Measurements from ENCODE around the gene FAM193B.
A peak's percentile ranks its signal among the peaks of the same experiment; 100 is the strongest.
"Not testable (repeated sequence)": the region's sequence is repeated elsewhere in the genome, so short reads cannot be mapped to it uniquely, and the experiment has no call there.

FAM193B gene

DNA sequence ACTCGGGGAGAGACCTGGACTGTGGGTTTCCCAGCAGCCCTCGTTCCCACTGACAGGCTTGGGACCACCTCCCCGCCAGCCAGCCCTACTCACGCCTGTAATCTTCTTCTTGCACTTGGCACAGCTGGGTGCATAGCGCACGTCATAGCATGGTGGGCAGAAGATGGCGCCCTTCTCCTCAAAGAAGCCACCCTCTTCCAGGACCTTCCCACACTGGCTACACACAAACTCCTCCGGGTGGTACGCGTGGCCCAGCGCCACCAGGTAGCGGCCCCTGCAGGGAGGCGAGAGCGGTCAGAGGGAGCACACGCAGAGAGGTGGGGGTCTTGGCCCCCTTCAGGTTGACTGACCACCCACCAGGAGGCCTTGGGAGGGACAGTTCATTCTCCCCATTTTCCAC is 66.4 kb downstream of the FAM193B start:
- in situ Hi-C loops (cut with HindIII; ENCODE audit: low pct_ligation_motif_present, low sequenced_read_pairs), result no loop called here
- Histone ChIP-seq H3K36me3 (replicated peaks) (peaks cover 97% of the 10 kb centered on the region), H3K4me3 (ENCODE audit: low read depth, low read length) (no peak overlapping the region), H3K27me3 (replicated peaks) (no peaks in the 10 kb centered on the region), H3K27ac (no peak overlapping the region)
- TF ChIP-seq, protein P1, sequence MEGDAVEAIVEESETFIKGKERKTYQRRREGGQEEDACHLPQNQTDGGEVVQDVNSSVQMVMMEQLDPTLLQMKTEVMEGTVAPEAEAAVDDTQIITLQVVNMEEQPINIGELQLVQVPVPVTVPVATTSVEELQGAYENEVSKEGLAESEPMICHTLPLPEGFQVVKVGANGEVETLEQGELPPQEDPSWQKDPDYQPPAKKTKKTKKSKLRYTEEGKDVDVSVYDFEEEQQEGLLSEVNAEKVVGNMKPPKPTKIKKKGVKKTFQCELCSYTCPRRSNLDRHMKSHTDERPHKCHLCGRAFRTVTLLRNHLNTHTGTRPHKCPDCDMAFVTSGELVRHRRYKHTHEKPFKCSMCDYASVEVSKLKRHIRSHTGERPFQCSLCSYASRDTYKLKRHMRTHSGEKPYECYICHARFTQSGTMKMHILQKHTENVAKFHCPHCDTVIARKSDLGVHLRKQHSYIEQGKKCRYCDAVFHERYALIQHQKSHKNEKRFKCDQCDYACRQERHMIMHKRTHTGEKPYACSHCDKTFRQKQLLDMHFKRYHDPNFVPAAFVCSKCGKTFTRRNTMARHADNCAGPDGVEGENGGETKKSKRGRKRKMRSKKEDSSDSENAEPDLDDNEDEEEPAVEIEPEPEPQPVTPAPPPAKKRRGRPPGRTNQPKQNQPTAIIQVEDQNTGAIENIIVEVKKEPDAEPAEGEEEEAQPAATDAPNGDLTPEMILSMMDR (IDR thresholded peaks at IDR 0.05; ENCODE audit: low read depth, low read length, missing control alignments), result peak; percentile 17
- DNase-seq, result no peak

DNA sequence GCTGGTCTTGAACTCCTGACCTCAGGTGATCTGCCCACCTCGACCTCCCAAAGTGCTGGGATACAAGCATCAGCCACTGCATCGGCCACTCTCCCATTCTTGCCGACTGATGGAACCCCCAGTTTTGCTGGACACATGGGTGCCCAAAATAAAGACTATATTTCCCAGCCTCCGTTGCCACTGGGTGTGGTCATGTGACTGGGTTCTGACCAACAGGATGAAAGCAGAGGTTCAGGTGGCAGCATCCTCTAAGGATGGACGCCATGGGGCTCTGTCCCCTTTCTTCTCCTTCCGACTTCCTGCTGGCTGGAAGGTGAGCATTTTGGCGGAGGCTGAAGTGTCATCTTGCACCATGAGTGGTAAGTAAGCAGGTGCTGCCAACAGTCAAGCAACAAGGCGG is 67.2 kb downstream of the FAM193B start:
- no peak overlapping the region for H3K27ac ChIP-seq
- TF ChIP-seq, protein P1 (IDR thresholded peaks at IDR 0.05; ENCODE audit: low read depth, low read length, missing control alignments), result no peak
- no peaks in the 10 kb centered on the region for H3K27me3 ChIP-seq (replicated peaks)
- no peak for DNase-seq
- H3K36me3 ChIP-seq (replicated peaks), result peaks cover 94% of the 10 kb centered on the region
- in situ Hi-C loops (cut with HindIII; ENCODE audit: low pct_ligation_motif_present, low sequenced_read_pairs), result no loop called here
- H3K4me3 ChIP-seq (ENCODE audit: low read depth, low read length), result no peak overlapping the region

DNA sequence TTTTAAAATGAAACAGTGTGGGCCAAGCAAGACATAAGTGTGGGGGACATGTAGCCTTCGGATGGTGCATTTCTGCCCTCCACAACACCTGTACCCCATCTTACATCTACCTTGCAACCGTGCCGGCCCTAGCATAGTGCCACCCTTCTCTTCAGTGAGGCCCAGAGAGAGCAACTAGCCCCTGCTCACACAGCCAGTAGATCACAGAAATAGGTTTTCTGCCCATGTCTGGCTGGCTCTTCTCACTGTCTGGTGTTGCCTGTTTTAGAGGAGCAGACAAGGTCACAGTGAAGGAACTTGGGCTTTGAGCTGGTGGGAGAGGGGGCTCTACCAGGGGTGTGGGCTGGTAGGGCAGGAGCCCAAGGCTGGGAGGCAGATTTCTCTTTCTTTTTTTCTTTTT is 68.1 kb downstream of the FAM193B start:
- Histone ChIP-seq H3K27me3 (replicated peaks) (no peaks in the 10 kb centered on the region), H3K27ac (no peak overlapping the region), H3K36me3 (replicated peaks) (peaks cover 96% of the 10 kb centered on the region), H3K4me3 (ENCODE audit: low read depth, low read length) (no peak overlapping the region)
- in situ Hi-C loops (cut with HindIII; ENCODE audit: low pct_ligation_motif_present, low sequenced_read_pairs), result no loop called here
- TF ChIP-seq, protein P1 (IDR thresholded peaks at IDR 0.05; ENCODE audit: low read depth, low read length, missing control alignments), result no peak
- no peak for DNase-seq

DNA sequence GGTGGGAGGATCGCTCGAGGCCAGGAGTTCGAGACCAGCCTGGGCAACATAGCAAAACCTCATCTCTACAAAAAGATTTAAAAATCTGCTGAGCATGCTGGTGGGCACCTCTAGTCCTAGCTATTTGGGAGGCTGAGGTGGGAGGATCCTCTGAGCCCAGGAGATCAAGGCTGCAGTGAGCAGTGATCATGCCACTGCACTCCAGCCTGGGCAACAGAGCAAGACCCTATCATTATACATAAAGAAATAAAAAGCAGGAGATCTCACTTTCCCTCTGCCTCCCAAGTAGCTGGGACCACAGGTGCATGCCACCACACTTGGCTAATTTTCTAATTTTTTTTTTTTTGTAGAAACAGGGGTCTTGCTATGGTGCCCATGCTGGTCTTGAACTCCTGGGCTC is 68.6 kb downstream of the FAM193B start:
- H3K36me3 ChIP-seq (replicated peaks), result peaks cover 94% of the 10 kb centered on the region
- DNase-seq; H3K27ac ChIP-seq; H3K4me3 ChIP-seq (ENCODE audit: low read depth, low read length); in situ Hi-C loops (cut with HindIII; ENCODE audit: low pct_ligation_motif_present, low sequenced_read_pairs); H3K27me3 ChIP-seq (replicated peaks): not testable (repeated sequence)

DNA sequence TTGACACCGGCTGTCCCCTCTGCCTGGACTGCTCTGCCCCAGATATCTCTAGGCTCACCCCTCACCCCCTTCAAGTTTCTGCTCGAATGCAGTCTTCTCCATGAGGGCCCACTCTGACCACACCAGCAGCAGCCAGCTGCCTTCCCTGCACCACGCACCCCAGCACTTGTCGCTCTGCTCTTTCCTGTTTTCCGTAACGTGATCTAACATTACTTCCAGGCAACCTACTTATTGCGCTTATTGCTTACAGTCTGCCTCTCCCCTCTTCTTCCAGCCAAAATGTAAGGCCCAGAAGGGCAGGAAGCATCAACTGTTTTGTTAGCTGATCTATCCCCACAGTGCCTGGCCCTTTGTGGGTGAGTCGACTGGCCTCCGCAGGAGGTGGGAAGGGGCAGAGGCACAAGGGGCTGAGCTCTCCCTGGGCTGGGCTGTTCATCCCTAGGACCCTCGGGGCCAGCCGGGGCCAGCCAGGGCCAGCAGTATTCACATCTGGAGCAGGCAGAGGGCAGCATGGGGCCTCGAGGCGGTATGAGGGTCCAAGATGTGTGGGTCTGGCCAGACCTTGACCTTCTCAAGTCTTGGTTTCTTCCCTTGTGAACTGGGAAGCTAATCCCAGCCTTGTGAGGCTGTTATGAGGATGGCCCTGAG is 69.3 kb downstream of the FAM193B start:
- Histone ChIP-seq H3K27me3 (replicated peaks) (no peaks in the 10 kb centered on the region), H3K27ac (no peak overlapping the region), H3K4me3 (ENCODE audit: low read depth, low read length) (no peak overlapping the region), H3K36me3 (replicated peaks) (peaks cover 87% of the 10 kb centered on the region)
- no peak for DNase-seq
- TF ChIP-seq, protein P1 (IDR thresholded peaks at IDR 0.05; ENCODE audit: low read depth, low read length, missing control alignments), result no peak
- in situ Hi-C loops (cut with HindIII; ENCODE audit: low pct_ligation_motif_present, low sequenced_read_pairs), result no loop called here

DNA sequence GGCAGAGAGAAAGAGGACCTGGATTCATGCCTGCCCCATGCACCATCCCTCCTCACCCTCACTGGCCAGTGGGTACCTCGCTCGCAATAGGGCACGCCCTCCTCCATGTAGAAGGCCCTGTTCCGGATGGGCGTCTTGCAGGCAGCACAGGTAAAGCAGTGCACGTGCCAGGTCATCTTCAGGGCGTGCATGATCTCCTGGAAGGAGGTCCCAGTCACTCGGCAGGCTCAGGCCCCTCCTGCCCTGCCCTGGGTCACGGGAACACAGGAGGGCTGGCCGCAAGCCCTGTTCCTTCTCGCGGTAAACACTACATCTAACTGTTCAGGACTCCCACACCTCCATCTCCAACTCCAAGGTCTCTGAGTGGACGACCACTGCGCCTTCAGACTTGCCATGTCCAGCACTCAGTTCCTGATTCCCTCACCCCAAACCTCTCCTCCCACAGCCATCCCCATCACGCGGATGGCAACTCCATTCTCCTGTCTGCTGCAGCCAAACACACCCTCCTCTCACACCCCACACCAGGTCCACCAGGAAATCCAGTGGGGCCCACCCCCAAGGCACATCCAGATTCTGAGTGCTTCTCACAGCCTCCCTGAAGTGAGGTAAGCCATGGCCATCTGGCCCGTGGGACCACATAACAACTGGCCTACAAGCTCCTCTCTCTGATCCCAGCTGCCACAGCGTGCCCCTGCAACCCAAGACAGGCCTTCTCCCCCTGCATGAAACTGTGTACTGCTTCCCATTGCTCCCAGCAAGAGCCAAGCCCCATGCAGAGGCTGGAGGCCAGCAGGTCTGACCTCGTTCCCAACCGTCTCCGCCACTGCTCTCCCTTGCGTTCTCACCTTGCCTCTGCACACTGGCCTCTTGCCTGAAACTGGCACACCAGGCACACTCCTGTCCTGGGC is 70.1 kb downstream of the FAM193B start:
- DNase-seq, result no peak
- in situ Hi-C loops (cut with HindIII; ENCODE audit: low pct_ligation_motif_present, low sequenced_read_pairs), result no loop called here
- TF ChIP-seq, protein P1 (IDR thresholded peaks at IDR 0.05; ENCODE audit: low read depth, low read length, missing control alignments), result no peak
- Histone ChIP-seq H3K27ac (no peak overlapping the region), H3K27me3 (replicated peaks) (no peaks in the 10 kb centered on the region), H3K4me3 (ENCODE audit: low read depth, low read length) (no peak overlapping the region), H3K36me3 (replicated peaks) (peaks cover 86% of the 10 kb centered on the region)

Data from brain microvascular endothelial cell (primary cell).